Panc1 (cell line): ENCODE measurements around the gene CTSL. TPM values are rescaled to one million over a fixed set of nuclear protein-coding genes. Genes with fewer than 3 reads are reported as not detected.

Experiments
- ATAC-seq: fragments of 200-7000 bp; cut with Tn5 transposase; 2 replicates; pipeline ENCODE4 v1.9.1; 2020; ENCODE audit warnings: mild to moderate bottlenecking, moderate library complexity
- BruUV-seq: library from RNA; stranded (reverse); fragments of 400-500 nt; replicated peaks from 2 replicates; lab custom pipeline; 2021; lab: Mats Ljungman, UMichigan
- CTCF ChIA-PET: fragments of 300-600 bp; sonication (Branson Sonifier 250); formaldehyde crosslinking; loops from one replicate; lab custom pipeline; 2022; ENCODE audit warnings: antibody characterized with exemption; lab: Charles Lee
- POLR2A ChIA-PET: fragments of 300-600 bp; sonication (Branson Sonifier 250); formaldehyde crosslinking; loops from one replicate; lab custom pipeline; 2022; ENCODE audit warnings: antibody characterized with exemption; lab: Charles Lee
- DNase-seq: peaks from one replicate; pipeline ENCODE4 v3.0.0-alpha.2; 2010; ENCODE audit warnings: low read depth, low spot score
- H3K27ac ChIP-seq: 2 replicates; pipeline ENCODE4 v1.5.1; 2011; ENCODE audit warnings: mild to moderate bottlenecking, low read length, inconsistent platforms
- H3K27me3 ChIP-seq: fragments of 200-500 bp; sonication (Bioruptor generic); 2 replicates; pipeline ENCODE4 v1.6.0; 2014; ENCODE audit warnings: low read length, inconsistent platforms; ENCODE audit not compliant: control insufficient read depth, insufficient read depth
- H3K36me3 ChIP-seq: fragments of 200-500 bp; sonication (Bioruptor generic); 2 replicates; pipeline ENCODE4 v1.5.1; 2014; ENCODE audit warnings: inconsistent platforms, mild to moderate bottlenecking, low read length, moderate library complexity; ENCODE audit not compliant: control insufficient read depth, insufficient read depth
- H3K4me1 ChIP-seq: 2 replicates; pipeline ENCODE4 v1.5.1; 2011; ENCODE audit warnings: inconsistent platforms, mild to moderate bottlenecking, low read length, moderate library complexity; ENCODE audit not compliant: control insufficient read depth, insufficient read depth
- H3K4me3 ChIP-seq, 2 experiments: 2 replicates each; pipeline ENCODE4 v1.5.1; 2011 to 2012; ENCODE audit warnings: low read depth in 2 of 2, low read length in 2 of 2, mild to moderate bottlenecking in 2 of 2, inconsistent platforms in 1 of 2, moderate library complexity in 1 of 2
- H3K9me3 ChIP-seq: fragments of 200-500 bp; sonication (Bioruptor generic); 2 replicates; pipeline ENCODE4 v1.5.1; 2014; ENCODE audit warnings: low read depth, mild to moderate bottlenecking, inconsistent platforms, low read length, moderate library complexity; ENCODE audit not compliant: control insufficient read depth, insufficient read depth
- POLR2AphosphoS5 ChIP-seq: IDR thresholded peaks from 2 replicates; pipeline ENCODE4 v1.6.1; 2012; ENCODE audit warnings: mild to moderate bottlenecking, low read depth, low read length, moderate library complexity
- SIN3A ChIP-seq: IDR thresholded peaks from 2 replicates; pipeline ENCODE4 v1.6.1; 2012; ENCODE audit warnings: low read depth, mild to moderate bottlenecking, low read length, moderate library complexity, borderline replicate concordance; ENCODE audit not compliant: insufficient read depth
- TCF7L2 ChIP-seq: IDR thresholded peaks from 2 replicates; pipeline ENCODE4 v1.6.1; 2011; ENCODE audit warnings: mild to moderate bottlenecking, low read depth, low read length, inconsistent platforms
- in situ Hi-C: cut with HindIII; loops from 2 replicates; pipeline ENCODE4 v1.10.0; 2016; ENCODE audit warnings: low sequenced_read_pairs, low pct_unique_long_range_greater_than_20kb
- intact Hi-C: fragments of 100-400 bp; cut with micrococcal nuclease; formaldehyde crosslinking; loops from one replicate; pipeline ENCODE4 v1.10.0; 2022; ENCODE audit not compliant: unreplicated experiment
- total RNA-seq: library from RNA; stranded (reverse); gene quantifications from one replicate; pipeline ENCODE4 v1.2.1, GENCODE V29; 2021; ENCODE audit not compliant: unreplicated experiment
- TF ChIP-seq, protein P1 (sequence below), 2 experiments: IDR thresholded peaks; 2 replicates each; pipeline ENCODE4 v1.6.1; 2011 to 2012; ENCODE audit warnings: low read depth in 2 of 2, control low read depth in 1 of 2, low read length in 1 of 2, mild to moderate bottlenecking in 1 of 2, moderate library complexity in 1 of 2; ENCODE audit not compliant: insufficient read depth in 1 of 2
- TF ChIP-seq, protein P2 (sequence below): fragments of 450-650 bp; IDR thresholded peaks from 2 replicates; pipeline ENCODE4 v1.5.1; 2017; ENCODE audit warnings: mild to moderate bottlenecking

Gene CTSL
- total RNA-seq, 1 experiment from 2014 or later = 45.2 TPM

DNA sequence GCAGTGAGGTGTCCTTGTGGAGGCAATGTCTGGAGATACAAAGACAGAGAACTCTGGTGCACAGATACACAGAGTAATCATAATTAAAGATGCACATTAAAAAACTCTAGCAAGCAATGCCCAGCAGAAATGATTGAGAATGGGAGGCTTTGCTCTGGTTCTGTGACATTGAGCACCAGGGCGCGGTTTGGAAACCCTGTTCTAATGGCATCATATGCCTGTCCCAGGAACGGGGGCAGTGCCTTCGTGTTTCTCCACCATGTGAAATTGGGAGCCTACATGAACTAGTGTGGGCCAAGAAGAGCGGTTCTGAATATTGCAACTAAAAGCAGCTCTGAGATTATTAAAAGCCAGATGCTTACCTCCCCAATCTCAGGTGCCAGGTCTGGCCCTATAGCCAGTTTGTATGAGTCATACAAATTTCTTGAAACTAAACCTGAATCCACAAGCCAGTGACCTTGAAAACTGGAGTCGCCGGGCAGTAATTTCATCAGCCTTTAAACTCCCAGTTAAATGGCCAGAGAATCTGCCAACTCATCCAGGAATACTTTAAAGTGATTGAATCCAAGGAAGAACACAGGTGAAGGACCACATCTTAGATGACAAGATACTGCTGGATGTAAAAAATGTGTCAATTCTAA, 22.2 kb upstream of the CTSL start:
- Histone ChIP-seq H3K4me1 (no peaks in the 10 kb centered on the region), H3K36me3 (no peaks in the 10 kb centered on the region), H3K27ac (no peak overlapping the region), H3K27me3 (no peaks in the 10 kb centered on the region), H3K4me3 (no peak overlapping the region), H3K9me3 (no peaks in the 10 kb centered on the region)
- no peak for TF ChIP-seq POLR2AphosphoS5
- no peak for TF ChIP-seq TCF7L2
- TF ChIP-seq, protein P1, sequence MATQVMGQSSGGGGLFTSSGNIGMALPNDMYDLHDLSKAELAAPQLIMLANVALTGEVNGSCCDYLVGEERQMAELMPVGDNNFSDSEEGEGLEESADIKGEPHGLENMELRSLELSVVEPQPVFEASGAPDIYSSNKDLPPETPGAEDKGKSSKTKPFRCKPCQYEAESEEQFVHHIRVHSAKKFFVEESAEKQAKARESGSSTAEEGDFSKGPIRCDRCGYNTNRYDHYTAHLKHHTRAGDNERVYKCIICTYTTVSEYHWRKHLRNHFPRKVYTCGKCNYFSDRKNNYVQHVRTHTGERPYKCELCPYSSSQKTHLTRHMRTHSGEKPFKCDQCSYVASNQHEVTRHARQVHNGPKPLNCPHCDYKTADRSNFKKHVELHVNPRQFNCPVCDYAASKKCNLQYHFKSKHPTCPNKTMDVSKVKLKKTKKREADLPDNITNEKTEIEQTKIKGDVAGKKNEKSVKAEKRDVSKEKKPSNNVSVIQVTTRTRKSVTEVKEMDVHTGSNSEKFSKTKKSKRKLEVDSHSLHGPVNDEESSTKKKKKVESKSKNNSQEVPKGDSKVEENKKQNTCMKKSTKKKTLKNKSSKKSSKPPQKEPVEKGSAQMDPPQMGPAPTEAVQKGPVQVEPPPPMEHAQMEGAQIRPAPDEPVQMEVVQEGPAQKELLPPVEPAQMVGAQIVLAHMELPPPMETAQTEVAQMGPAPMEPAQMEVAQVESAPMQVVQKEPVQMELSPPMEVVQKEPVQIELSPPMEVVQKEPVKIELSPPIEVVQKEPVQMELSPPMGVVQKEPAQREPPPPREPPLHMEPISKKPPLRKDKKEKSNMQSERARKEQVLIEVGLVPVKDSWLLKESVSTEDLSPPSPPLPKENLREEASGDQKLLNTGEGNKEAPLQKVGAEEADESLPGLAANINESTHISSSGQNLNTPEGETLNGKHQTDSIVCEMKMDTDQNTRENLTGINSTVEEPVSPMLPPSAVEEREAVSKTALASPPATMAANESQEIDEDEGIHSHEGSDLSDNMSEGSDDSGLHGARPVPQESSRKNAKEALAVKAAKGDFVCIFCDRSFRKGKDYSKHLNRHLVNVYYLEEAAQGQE (IDR thresholded peaks at IDR 0.05; ENCODE audit: insufficient read depth in 1 of 2, low read depth in 2 of 2, low read length in 1 of 2) = no peak
- TF ChIP-seq, protein P2, sequence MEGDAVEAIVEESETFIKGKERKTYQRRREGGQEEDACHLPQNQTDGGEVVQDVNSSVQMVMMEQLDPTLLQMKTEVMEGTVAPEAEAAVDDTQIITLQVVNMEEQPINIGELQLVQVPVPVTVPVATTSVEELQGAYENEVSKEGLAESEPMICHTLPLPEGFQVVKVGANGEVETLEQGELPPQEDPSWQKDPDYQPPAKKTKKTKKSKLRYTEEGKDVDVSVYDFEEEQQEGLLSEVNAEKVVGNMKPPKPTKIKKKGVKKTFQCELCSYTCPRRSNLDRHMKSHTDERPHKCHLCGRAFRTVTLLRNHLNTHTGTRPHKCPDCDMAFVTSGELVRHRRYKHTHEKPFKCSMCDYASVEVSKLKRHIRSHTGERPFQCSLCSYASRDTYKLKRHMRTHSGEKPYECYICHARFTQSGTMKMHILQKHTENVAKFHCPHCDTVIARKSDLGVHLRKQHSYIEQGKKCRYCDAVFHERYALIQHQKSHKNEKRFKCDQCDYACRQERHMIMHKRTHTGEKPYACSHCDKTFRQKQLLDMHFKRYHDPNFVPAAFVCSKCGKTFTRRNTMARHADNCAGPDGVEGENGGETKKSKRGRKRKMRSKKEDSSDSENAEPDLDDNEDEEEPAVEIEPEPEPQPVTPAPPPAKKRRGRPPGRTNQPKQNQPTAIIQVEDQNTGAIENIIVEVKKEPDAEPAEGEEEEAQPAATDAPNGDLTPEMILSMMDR = no peak
- TF ChIP-seq SIN3A = no peak
- DNase-seq (no peak), ATAC-seq (no peak)
- in situ Hi-C loops (no loop called here), intact Hi-C loops (no loop called here)
- no TSS peak for BruUV-seq
- ChIA-PET CTCF (no interaction called here), POLR2A (no interaction called here)

DNA sequence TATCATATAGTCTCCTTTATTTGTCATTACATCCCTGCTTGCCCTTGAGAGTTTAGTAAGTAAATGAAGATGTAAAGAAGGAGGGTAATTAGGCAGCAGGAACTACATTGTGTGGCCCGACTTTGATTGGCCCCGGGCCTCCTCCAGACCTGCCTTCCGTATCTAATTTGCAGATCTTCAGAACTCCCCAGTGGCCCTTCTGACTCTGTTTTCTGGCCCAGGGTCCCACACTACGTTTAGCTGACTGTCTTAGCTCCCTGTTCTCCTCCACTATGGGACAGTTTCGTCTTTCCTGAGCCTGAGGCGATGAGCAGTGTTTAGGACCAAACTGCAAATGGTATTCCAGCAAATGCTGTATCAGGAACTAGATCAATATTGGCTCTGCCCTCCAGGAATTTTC, 21.6 kb upstream of the CTSL start:
- in situ Hi-C loops = no loop called here

More for the DNA sequence above, 21.6 kb upstream of the CTSL start:
- ChIA-PET CTCF (no interaction called here), POLR2A (no interaction called here)
- TF ChIP-seq TCF7L2 = no peak
- TF ChIP-seq, protein P1 (IDR thresholded peaks at IDR 0.05; ENCODE audit: insufficient read depth in 1 of 2, low read depth in 2 of 2, low read length in 1 of 2) = no peak
- no peak for TF ChIP-seq SIN3A
- TF ChIP-seq POLR2AphosphoS5 = no peak
- TF ChIP-seq, protein P2 = no peak
- Histone ChIP-seq H3K9me3 (no peaks in the 10 kb centered on the region), H3K4me1 (no peaks in the 10 kb centered on the region), H3K36me3 (no peaks in the 10 kb centered on the region), H3K4me3 (no peak overlapping the region), H3K27me3 (no peaks in the 10 kb centered on the region), H3K27ac (no peak overlapping the region)
- BruUV-seq = no TSS peak
- DNase-seq (no peak), ATAC-seq (no peak)
- intact Hi-C loops = no loop called here
